Measurements from ENCODE around the gene STOX2. TPM values are rescaled to one million over a fixed set of nuclear protein-coding genes. Genes with fewer than 3 reads are reported as not detected.

The STOX2 gene
- polyA plus RNA-seq, 1 of the 3 experiments (the other 2 are of a cell fraction), result 0.16 TPM

GRCh38 chr4:183907871-183908683 is 3.0 kb downstream of the STOX2 start:
- Histone ChIP-seq H4K20me1 (ENCODE audit: insufficient read depth) (no peaks in the 10 kb centered on the region), H3K4me3 (ENCODE audit: low read depth in 2 of 2, low read length in 1 of 2) (peak overlapping the region in 1 of 2 experiments; percentile 58; a peak in 2 of 4 replicates), H3F3A (replicated peaks; ENCODE audit: insufficient read depth) (no peaks in the 10 kb centered on the region), H3K9me2 (no peaks in the 10 kb centered on the region), H2AFZ (ENCODE audit: low read depth) (no peak overlapping the region), H3K36me3 (replicated peaks in 1 of 2; ENCODE audit: control insufficient read depth in 1 of 2, insufficient read depth in 2 of 2, low read length in 1 of 2) (no peaks in the 10 kb centered on the region), H3K9ac (no peak overlapping the region), H3K79me2 (ENCODE audit: insufficient read depth) (no peaks in the 10 kb centered on the region), H3K9me3 (no peaks in the 10 kb centered on the region), H3K27ac (ENCODE audit: low read depth in 2 of 2, low read length in 1 of 2) (peak overlapping the region in 1 of 2 experiments; percentile 95; a peak in 2 of 4 replicates), H3K4me2 (no peak overlapping the region), H3K4me1 (ENCODE audit: control insufficient read depth in 1 of 2, insufficient read depth in 2 of 2, low read depth in 1 of 2, low read length in 1 of 2) (peaks cover 0 to 14% of the 10 kb centered on the region in 2 experiments; a peak in 2 of 4 replicates), H3K27me3 (ENCODE audit: insufficient read depth) (peaks cover 46% of the 10 kb centered on the region)
- CTCF ChIA-PET, result interaction anchor here (1.1 to 6.8 kb wide), 3 partner anchors 67 to 192 kb away, joined by 3 to 64 read pairs (median 9); no protein-coding TSS in a partner anchor
- TF ChIP-seq JUND (IDR thresholded peaks at IDR 0.05) (no peak), NRF1 (IDR thresholded peaks at IDR 0.05; ENCODE audit: low read depth, low read length) (no peak), USF1 (IDR thresholded peaks at IDR 0.05; ENCODE audit: borderline replicate concordance, low read depth) (no peak), FOSL2 (IDR thresholded peaks at IDR 0.05; ENCODE audit: borderline replicate concordance, low read depth) (no peak), FOXJ3 (CRISPR knock-in tag; IDR thresholded peaks at IDR 0.05) (no peak), MEF2A (IDR thresholded peaks at IDR 0.05; ENCODE audit: borderline replicate concordance, low read depth) (no peak), CTCF (IDR thresholded peaks at IDR 0.05) (no peak), ZBTB33 (IDR thresholded peaks at IDR 0.05; ENCODE audit: borderline replicate concordance, low read depth) (no peak), TCF12 (IDR thresholded peaks at IDR 0.05) (no peak), MAX (IDR thresholded peaks at IDR 0.05; ENCODE audit: low read depth) (no peak), POLR2AphosphoS5 (IDR thresholded peaks at IDR 0.05; ENCODE audit: low read depth, low read length) (no peak), TEAD4 (IDR thresholded peaks at IDR 0.05; ENCODE audit: borderline replicate concordance, insufficient read depth) (no peak), YY1 (IDR thresholded peaks at IDR 0.05; ENCODE audit: low read depth) (no peak), RXRA (IDR thresholded peaks at IDR 0.05; ENCODE audit: borderline replicate concordance, low read depth) (no peak), PBX3 (IDR thresholded peaks at IDR 0.05) (no peak), FOXM1 (IDR thresholded peaks at IDR 0.05; ENCODE audit: low read depth) (no peak), ELF1 (IDR thresholded peaks at IDR 0.05) (no peak), MXI1 (IDR thresholded peaks at IDR 0.05; ENCODE audit: low read depth, low read length) (no peak)
- WGBS (ENCODE audit: low lambda C conversion rate), result 40% methylated on average over 10 of the region's 10 CpGs
- POLR2A ChIA-PET, result interaction anchor here (1.0 to 3.2 kb wide), 8 partner anchors 11 to 192 kb away, joined by 3 to 19 read pairs (median 6); no protein-coding TSS in a partner anchor
- no peak for DNase-seq

Measured in SK-N-SH (cell line).